Activated effector memory CD4-positive, alpha-beta T cell treated with Interleukin-2 at 50 U/mL for 16 hours (primary cell): ENCODE measurements around the gene ACAN.
A peak's percentile ranks its signal among the peaks of the same experiment; 100 is the strongest.
"Not testable (repeated sequence)": the region's sequence is repeated elsewhere in the genome, so short reads cannot be mapped to it uniquely, and the experiment has no call there.

Source experiments
- DNase-seq: peaks from one replicate; pipeline ENCODE4 v3.0.0-alpha.2; 2020

Gene ACAN

GRCh38 chr15:88904624-88905327, 101.5 kb downstream of the ACAN start:
- DNase-seq = peak; percentile 94

- no peak for DNase-seq
These were observed 102.3 kb downstream of the ACAN start for GRCh38 chr15:88905576-88905975.

- DNase-seq = no peak
These were observed 102.9 kb downstream of the ACAN start for GRCh38 chr15:88906130-88906529.

GRCh38 chr15:88906551-88906950, 103.3 kb downstream of the ACAN start:
- DNase-seq = no peak

- DNase-seq = no peak
These were observed 103.9 kb downstream of the ACAN start for GRCh38 chr15:88907111-88907510.

GRCh38 chr15:88908123-88908522, 104.9 kb downstream of the ACAN start:
- DNase-seq = no peak

- no peak for DNase-seq
These were observed 105.7 kb downstream of the ACAN start for GRCh38 chr15:88908697-88909621.

- DNase-seq = no peak
These were observed 107.0 kb downstream of the ACAN start for GRCh38 chr15:88909956-88910831.

GRCh38 chr15:88911766-88912118, 108.5 kb downstream of the ACAN start:
- no peak for DNase-seq

GRCh38 chr15:88912500-88912921, 109.3 kb downstream of the ACAN start:
- no peak for DNase-seq

- DNase-seq = peak; percentile 64
These were observed 110.0 kb downstream of the ACAN start, which contains the start of gene MFGE8 for GRCh38 chr15:88913017-88913849. MFGE8 (minus strand) TSS chr15:88913379; CDS start chr15:88913319, 60 bp downstream.

GRCh38 chr15:88913850-88914169, 110.6 kb downstream of the ACAN start:
- no peak for DNase-seq

- DNase-seq = no peak
These were observed 112.1 kb downstream of the ACAN start for GRCh38 chr15:88915354-88915753.

- DNase-seq = no peak
These were observed 114.5 kb downstream of the ACAN start for GRCh38 chr15:88917760-88918159.

GRCh38 chr15:88918738-88919137, 115.5 kb downstream of the ACAN start:
- DNase-seq = no peak

GRCh38 chr15:88920186-88920891, 117.1 kb downstream of the ACAN start:
- DNase-seq = no peak

GRCh38 chr15:88920892-88921435, 117.7 kb downstream of the ACAN start:
- not testable (repeated sequence) for DNase-seq
